HAP-1 (cell line): ENCODE measurements around the gene LSM14A.

Experiments
- DNase-seq, 2 experiments: peaks; one replicate each; pipeline ENCODE4 v3.0.0-alpha.2; 2016 to 2020; ENCODE audit warnings: low spot score in 2 of 2
- H3K27me3 ChIP-seq: fragments of 250-450 bp; sonication (Bioruptor Pico); 2 replicates; pipeline ENCODE4 v1.5.1; 2020; ENCODE audit warnings: low read depth, mild to moderate bottlenecking, moderate library complexity
- H3K36me3 ChIP-seq: fragments of 250-450 bp; sonication (Bioruptor Pico); replicated peaks from 2 replicates; pipeline ENCODE4 v1.5.1; 2020; ENCODE audit warnings: mild to moderate bottlenecking
- H3K4me1 ChIP-seq: fragments of 250-450 bp; sonication (Bioruptor Pico); 2 replicates; pipeline ENCODE4 v1.5.1; 2020; ENCODE audit warnings: mild to moderate bottlenecking
- H3K4me3 ChIP-seq: fragments of 250-450 bp; sonication (Bioruptor Pico); 2 replicates; pipeline ENCODE4 v1.5.1; 2020; ENCODE audit warnings: mild to moderate bottlenecking, moderate library complexity
- H3K9me3 ChIP-seq: fragments of 250-450 bp; sonication (Bioruptor Pico); 2 replicates; pipeline ENCODE4 v1.5.1; 2020; ENCODE audit warnings: mild to moderate bottlenecking, moderate library complexity
- in situ Hi-C: fragments of 300-500 bp; cut with MboI; formaldehyde crosslinking; loops from 3 replicates; pipeline ENCODE4 v1.14.3; 2020; ENCODE audit warnings: low sequenced_read_pairs, inconsistent platforms, mixed read lengths

The LSM14A gene

DNA sequence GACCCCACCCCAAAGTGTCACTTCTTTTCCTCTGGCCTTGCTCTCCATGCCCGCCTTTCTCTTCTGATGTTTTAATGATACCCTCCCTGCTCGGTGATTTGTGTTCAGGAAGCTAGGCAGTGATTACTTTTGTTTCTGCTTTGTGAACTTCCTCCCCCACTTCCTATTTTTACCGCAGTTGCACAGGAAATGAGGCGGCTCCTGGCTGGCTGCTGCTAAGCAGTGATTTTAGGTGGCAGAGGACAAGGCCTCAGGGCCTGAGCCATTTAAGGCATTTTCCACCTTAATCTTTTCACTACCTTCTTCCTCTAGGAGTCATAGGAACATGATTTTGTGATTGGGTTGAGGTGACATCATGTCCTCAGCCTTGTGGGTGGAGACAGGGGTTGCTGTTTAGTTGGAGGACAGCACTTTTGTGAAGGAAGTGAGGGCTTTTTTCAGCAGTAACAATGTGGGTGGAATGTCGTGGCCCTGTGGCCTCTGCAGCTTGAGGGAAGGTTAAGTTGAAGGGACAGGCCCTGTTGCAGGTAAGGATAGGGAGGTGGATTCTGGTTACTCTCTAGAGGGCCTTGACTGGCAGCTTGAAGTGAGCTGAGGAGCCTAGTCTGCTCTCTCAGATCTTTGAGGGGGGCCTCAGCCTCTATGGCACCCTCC, 97.8 kb downstream of the LSM14A start:
- Histone ChIP-seq H3K4me1 (peaks cover 25% of the 10 kb centered on the region), H3K36me3 (no peaks in the 10 kb centered on the region), H3K27me3 (no peaks in the 10 kb centered on the region), H3K4me3 (no peak overlapping the region), H3K9me3 (no peaks in the 10 kb centered on the region)
- in situ Hi-C loops: no loop called here
- DNase-seq: peak in 1 of 2 experiments; percentile 36

DNA sequence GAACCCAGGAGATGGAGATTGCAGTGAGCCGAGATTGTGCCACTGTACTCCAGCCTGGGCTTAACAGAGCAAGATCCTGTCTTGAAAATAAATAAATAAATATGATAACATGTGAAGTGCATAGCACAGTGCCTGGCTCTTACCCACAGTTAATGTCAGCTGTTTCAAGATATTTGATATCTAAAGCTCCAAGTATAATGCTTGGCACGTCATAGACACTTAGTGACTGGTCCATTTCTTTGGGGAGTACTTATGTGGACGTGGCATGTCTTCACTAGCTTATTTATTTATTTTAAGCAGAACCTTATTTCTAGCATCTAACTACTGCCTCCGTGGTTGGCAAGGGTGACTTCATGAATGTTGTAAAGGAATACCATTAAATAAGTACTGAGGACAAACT, 100.8 kb downstream of the LSM14A start:
- Histone ChIP-seq H3K4me3 (no peak overlapping the region), H3K36me3 (no peaks in the 10 kb centered on the region), H3K9me3 (no peaks in the 10 kb centered on the region), H3K4me1 (peaks cover 29% of the 10 kb centered on the region), H3K27me3 (no peaks in the 10 kb centered on the region)
- in situ Hi-C loops: no loop called here
- no peak for DNase-seq

DNA sequence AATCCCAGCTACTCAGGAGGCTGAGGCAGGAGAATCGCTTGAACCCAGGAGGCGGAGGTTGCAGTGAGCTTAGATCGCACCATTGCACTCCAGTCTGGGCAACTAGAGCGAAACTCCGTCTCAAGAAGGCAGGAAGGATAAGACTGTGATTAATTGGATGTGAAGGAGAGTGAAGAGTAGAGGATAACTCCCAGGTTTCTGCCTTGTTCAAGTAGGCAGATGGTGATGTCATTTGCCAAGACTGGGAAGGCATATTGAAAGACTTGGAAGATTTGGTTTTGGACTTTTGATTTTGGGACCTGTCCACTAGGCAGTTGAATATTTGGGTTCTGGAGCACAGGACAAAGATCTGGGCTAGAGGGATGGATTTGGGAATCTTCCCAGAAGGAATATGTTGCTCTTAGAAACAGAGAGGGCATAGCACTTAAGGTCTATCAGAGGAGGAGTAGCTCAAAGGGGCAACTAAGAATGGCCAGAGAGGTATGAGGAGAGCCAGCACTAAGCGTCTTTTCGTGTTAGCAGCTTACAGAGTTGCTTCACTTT, 102.1 kb downstream of the LSM14A start:
- H3K36me3 ChIP-seq: no peaks in the 10 kb centered on the region
- H3K27me3 ChIP-seq: no peaks in the 10 kb centered on the region
- no peak overlapping the region; the same call in 1 of the 2 replicates for H3K4me3 ChIP-seq
- H3K9me3 ChIP-seq: no peaks in the 10 kb centered on the region
- in situ Hi-C loops: no loop called here
- DNase-seq: no peak
- H3K4me1 ChIP-seq: peaks cover 24% of the 10 kb centered on the region

DNA sequence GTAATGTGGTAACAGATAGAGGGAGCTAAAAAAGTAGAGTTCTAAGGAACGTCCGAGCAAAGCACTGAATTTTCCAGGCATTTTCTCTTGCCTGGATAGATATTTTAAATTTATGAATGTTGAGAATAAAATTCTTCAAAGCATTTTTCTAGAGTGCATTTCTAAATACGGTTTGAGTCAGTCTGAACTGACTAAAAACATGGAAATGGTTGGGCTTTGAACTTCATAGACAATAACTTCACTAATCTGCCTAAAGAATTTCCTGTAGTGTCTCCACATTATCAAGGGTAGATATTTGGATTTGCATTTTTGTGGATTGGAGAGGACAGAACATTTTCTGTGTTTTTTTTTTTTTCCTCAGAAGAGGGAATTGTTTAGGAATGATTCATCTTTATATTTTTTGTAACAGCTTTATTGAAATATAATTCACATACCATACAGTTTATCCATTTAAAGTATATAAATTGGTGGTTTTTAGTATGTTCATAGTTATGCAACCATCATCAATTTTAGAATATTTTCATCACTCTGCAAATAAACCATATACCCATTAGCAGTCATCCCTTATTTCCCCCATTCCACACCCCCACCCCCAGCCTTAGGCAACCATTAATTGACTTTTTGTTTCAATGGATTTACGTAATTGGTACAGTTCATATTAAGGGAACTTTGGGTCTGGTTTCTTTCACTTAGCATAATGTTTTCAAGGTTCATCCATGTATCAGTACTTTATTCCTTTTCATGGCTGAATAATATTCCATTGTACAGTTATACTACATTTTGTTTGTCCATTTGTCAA, 102.7 kb downstream of the LSM14A start:
- H3K4me3 ChIP-seq: no peak overlapping the region; the same call in 1 of the 2 replicates
- in situ Hi-C loops: no loop called here
- peak in 1 of 2 experiments; percentile 89 for DNase-seq

DNA sequence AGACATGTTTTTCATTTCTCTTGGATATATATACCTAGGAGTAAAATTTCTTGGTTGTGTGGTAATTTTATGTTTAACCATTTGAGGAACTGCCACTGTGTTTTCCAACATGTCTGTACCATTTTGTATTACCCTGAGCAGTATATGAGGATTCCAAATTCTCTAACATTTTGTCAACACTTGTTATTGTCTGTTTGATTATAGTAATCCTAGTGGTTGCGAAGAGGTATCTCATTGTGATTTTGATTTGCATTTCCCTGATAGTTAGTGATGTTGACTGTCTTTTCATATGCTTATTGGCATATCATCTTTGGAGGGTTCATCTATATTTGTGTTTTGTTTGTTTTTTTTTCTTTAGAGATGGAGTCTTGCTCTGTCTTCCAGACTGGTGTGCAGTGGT, 103.4 kb downstream of the LSM14A start:
- no peak overlapping the region for H3K4me3 ChIP-seq
- no peaks in the 10 kb centered on the region for H3K27me3 ChIP-seq
- H3K36me3 ChIP-seq: no peaks in the 10 kb centered on the region
- in situ Hi-C loops: no loop called here
- H3K9me3 ChIP-seq: no peaks in the 10 kb centered on the region
- H3K4me1 ChIP-seq: peaks cover 11% of the 10 kb centered on the region
- DNase-seq: no peak

More for the DNA sequence above, 102.7 kb downstream of the LSM14A start:
- Histone ChIP-seq H3K9me3 (no peaks in the 10 kb centered on the region), H3K27me3 (no peaks in the 10 kb centered on the region), H3K4me1 (peaks cover 17% of the 10 kb centered on the region), H3K36me3 (no peaks in the 10 kb centered on the region)

DNA sequence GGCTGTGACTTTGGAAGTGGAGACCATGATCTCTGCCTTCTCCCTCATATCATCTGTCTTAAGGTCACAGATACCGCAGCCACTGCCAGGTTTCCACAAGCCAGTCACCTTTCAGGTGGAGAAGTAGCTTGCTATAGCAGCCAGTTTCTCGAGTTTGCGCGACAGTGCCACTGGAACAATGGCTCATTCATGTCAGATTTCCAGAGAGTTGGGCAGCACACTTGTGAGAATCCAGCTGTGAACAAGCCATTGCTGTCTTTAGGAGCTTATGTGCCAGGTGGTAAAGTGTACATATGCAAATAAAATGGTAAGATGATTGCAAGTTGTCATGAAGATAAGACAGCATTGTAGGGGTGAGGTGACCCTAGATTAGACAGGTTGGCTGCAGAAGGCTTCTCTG, 104.3 kb downstream of the LSM14A start:
- no peaks in the 10 kb centered on the region for H3K9me3 ChIP-seq
- no peak overlapping the region for H3K4me3 ChIP-seq
- H3K4me1 ChIP-seq: peaks cover 10% of the 10 kb centered on the region
- DNase-seq: no peak
- no peaks in the 10 kb centered on the region for H3K27me3 ChIP-seq
- H3K36me3 ChIP-seq: no peaks in the 10 kb centered on the region
- in situ Hi-C loops: no loop called here

DNA sequence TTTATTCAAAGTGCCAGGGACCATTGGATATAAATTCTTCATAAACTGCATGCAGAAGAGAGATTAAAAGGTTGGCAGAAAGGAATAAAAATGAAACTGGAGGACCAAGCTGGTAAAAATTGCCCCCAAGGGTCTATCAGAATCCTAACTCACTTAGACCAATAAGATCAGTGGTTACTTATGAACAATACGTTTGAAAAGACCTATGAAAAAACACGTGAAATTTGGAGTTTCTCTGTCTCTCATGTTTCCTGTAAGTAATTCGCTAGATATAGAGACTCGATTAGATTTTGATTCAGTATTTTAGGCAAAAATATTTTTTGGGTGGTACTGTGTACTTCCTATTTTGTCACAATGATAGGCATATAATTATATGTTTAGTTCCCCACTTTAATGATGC, 104.9 kb downstream of the LSM14A start:
- no peaks in the 10 kb centered on the region for H3K27me3 ChIP-seq
- H3K36me3 ChIP-seq: no peaks in the 10 kb centered on the region
- H3K4me3 ChIP-seq: no peak overlapping the region
- in situ Hi-C loops: no loop called here
- no peaks in the 10 kb centered on the region for H3K9me3 ChIP-seq
- H3K4me1 ChIP-seq: peaks cover 10% of the 10 kb centered on the region
- DNase-seq: no peak

DNA sequence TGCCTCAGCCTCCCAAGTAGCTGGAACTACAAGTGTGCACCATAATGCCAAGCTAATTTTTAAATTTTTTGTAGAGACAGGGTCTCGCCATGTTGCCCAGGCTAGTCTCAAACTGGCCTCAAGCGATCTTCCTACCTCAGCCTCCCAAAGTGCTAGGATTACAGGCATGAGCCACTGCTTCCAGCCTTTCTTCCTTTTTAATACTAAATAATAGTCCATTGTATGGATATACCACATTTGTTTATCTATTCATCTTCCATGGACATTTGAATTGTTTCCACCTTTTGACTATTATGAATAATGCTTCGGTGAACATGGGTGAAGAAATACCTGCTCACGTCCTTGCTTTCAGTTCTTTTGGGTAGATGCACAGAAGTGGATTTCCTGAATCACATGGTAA, 106.5 kb downstream of the LSM14A start:
- H3K4me3 ChIP-seq: no peak overlapping the region
- H3K36me3 ChIP-seq: no peaks in the 10 kb centered on the region
- in situ Hi-C loops: no loop called here
- H3K4me1 ChIP-seq: peaks cover 10% of the 10 kb centered on the region
- DNase-seq: no peak
- no peaks in the 10 kb centered on the region for H3K9me3 ChIP-seq
- H3K27me3 ChIP-seq: no peaks in the 10 kb centered on the region
